CD14-positive monocyte (primary cell): ENCODE results near the gene NPRL2. TPM values are rescaled to one million over a fixed set of nuclear protein-coding genes. Genes with fewer than 3 reads are reported as not detected.
A peak's percentile ranks its signal among the peaks of the same experiment; 100 is the strongest.
"Not testable (repeated sequence)": the region's sequence is repeated elsewhere in the genome, so short reads cannot be mapped to it uniquely, and the experiment has no call there.

ENCODE experiments used
- DNase-seq, 3 donors: peaks; one replicate each; pipeline ENCODE4 v3.0.0-alpha.2; 2011 to 2022
- H2AFZ ChIP-seq: 2 replicates; pipeline ENCODE4 v1.6.0; 2012; ENCODE audit warnings: mild to moderate bottlenecking, low read depth, low read length, inconsistent platforms; ENCODE audit not compliant: insufficient read depth, poor library complexity, severe bottlenecking
- H3K27ac ChIP-seq, 2 donors: 1 replicate in 1 of 2; 2 replicates in 1 of 2; pipeline ENCODE4 v1.5.1; 2012 to 2013; ENCODE audit warnings: low read length in 2 of 2, control low read depth in 1 of 2, inconsistent platforms in 1 of 2, low read depth in 1 of 2, mild to moderate bottlenecking in 1 of 2
- H3K27me3 ChIP-seq, 2 donors: one replicate each; pipeline versions ENCODE4 v1.6.0 to v1.6.1; 2011 to 2013; ENCODE audit warnings: low read length in 2 of 2; ENCODE audit not compliant: control insufficient read depth in 2 of 2, insufficient read depth in 2 of 2
- H3K36me3 ChIP-seq, 2 donors: replicated peaks in 1 of 2; 1 replicate in 1 of 2; 2 replicates in 1 of 2; pipeline versions ENCODE4 v1.5.1 to v1.6.1; 2012 to 2013; ENCODE audit warnings: low read length in 2 of 2, control low read depth in 1 of 2, inconsistent platforms in 1 of 2, mild to moderate bottlenecking in 1 of 2; ENCODE audit not compliant: insufficient read depth in 2 of 2, control insufficient read depth in 1 of 2
- H3K4me1 ChIP-seq, 2 donors: 1 replicate in 1 of 2; 2 replicates in 1 of 2; pipeline versions ENCODE4 v1.5.1 to v1.6.1; 2012 to 2013; ENCODE audit warnings: low read length in 2 of 2, control low read depth in 1 of 2, inconsistent platforms in 1 of 2, mild to moderate bottlenecking in 1 of 2, moderate library complexity in 1 of 2; ENCODE audit not compliant: insufficient read depth in 2 of 2, control insufficient read depth in 1 of 2
- H3K4me2 ChIP-seq: replicated peaks from 2 replicates; pipeline ENCODE3; 2012; ENCODE audit warnings: low read length, moderate library complexity, mild to moderate bottlenecking; ENCODE audit not compliant: poor library complexity, severe bottlenecking; ENCODE audit errors: extremely low read depth
- H3K4me3 ChIP-seq, 3 experiments: fragments of 200-600 bp in 1 of 3; sonication (generic) in 1 of 3; replicated peaks in 1 of 3; 1 replicate in 2 of 3; 2 replicates in 1 of 3; pipeline ENCODE4 v1.5.1; 2011 to 2013; ENCODE audit warnings: low read length in 3 of 3, mild to moderate bottlenecking in 3 of 3, control low read depth in 2 of 3, low read depth in 2 of 3, inconsistent platforms in 1 of 3, moderate library complexity in 1 of 3
- H3K79me2 ChIP-seq: 2 replicates; pipeline ENCODE4 v1.6.0; 2012; ENCODE audit warnings: mild to moderate bottlenecking, control low read depth, inconsistent platforms, low read length, moderate library complexity; ENCODE audit not compliant: insufficient read depth
- H3K9ac ChIP-seq: 2 replicates; pipeline ENCODE4 v1.6.0; 2017; ENCODE audit warnings: low read length, mild to moderate bottlenecking; ENCODE audit not compliant: insufficient read depth, poor library complexity, severe bottlenecking
- H3K9me3 ChIP-seq, 2 donors: replicated peaks in 1 of 2; 1 replicate in 1 of 2; 2 replicates in 1 of 2; pipeline versions ENCODE4 v1.5.1 to v1.6.1; 2012 to 2013; ENCODE audit warnings: low read length in 2 of 2, control low read depth in 1 of 2; ENCODE audit not compliant: control insufficient read depth in 1 of 2, insufficient read depth in 1 of 2
- H4K20me1 ChIP-seq: 2 replicates; pipeline ENCODE4 v1.6.0; 2012; ENCODE audit warnings: mild to moderate bottlenecking, low read length, control low read depth, moderate library complexity; ENCODE audit not compliant: insufficient read depth
- H3K27ac Mint-ChIP-seq, 7 donors: one replicate each; pipeline ENCODE4 v1.8.0; 2020; ENCODE audit warnings: mild to moderate bottlenecking in 7 of 7, mixed read lengths in 7 of 7, moderate library complexity in 6 of 7, inconsistent platforms in 2 of 7
- H3K27me3 Mint-ChIP-seq, 3 donors: one replicate each; pipeline ENCODE4 v1.8.0; 2021 to 2022; ENCODE audit warnings: low read depth in 3 of 3, mild to moderate bottlenecking in 3 of 3, mixed read lengths in 3 of 3, moderate library complexity in 3 of 3, inconsistent platforms in 1 of 3
- H3K36me3 Mint-ChIP-seq, 2 donors: one replicate each; pipeline ENCODE4 v1.8.0; 2020; ENCODE audit warnings: mixed read lengths in 2 of 2, inconsistent platforms in 1 of 2, mild to moderate bottlenecking in 1 of 2
- H3K4me1 Mint-ChIP-seq: one replicate; pipeline ENCODE4 v1.8.0; 2020; ENCODE audit warnings: mild to moderate bottlenecking, mixed read lengths
- H3K4me3 Mint-ChIP-seq, 2 donors: one replicate each; pipeline ENCODE4 v1.8.0; 2020; ENCODE audit warnings: mild to moderate bottlenecking in 2 of 2, mixed read lengths in 2 of 2, moderate library complexity in 1 of 2
- H3K9me3 Mint-ChIP-seq, 7 donors: one replicate each; pipeline ENCODE4 v1.8.0; 2020 to 2022; ENCODE audit warnings: mixed read lengths in 7 of 7, mild to moderate bottlenecking in 6 of 7, moderate library complexity in 6 of 7, inconsistent platforms in 2 of 7
- CTCF ChIP-seq: fragments of 200-600 bp; IDR thresholded peaks from one replicate; pipeline ENCODE4 v1.8.0; 2022; ENCODE audit warnings: antibody characterized with exemption, mild to moderate bottlenecking
- WGBS: methylation state at CpG from one replicate; pipeline ENCODE4 v1.1.5; 2013; ENCODE audit warnings: missing lambda C conversion rate; ENCODE audit not compliant: insufficient coverage; 5-methylcytosine and 5-hydroxymethylcytosine counted together
- intact Hi-C, 2 donors: fragments of 100-400 bp; cut with micrococcal nuclease; formaldehyde crosslinking; loops; one replicate each; pipeline versions ENCODE4 v1.15.0 to v1.15.1; 2023
- polyA plus RNA-seq, 3 donors: library from polyadenylated mRNA; depleted of rRNA in 1 of 3; unstranded in 2 of 3; stranded (reverse) in 1 of 3; fragments of 300-500 nt in 2 of 3; fragments of >200 nt in 1 of 3; fragmentation: Illumina TruSeq in 2 of 3; gene quantifications; 1 replicate in 2 of 3; 2 replicates in 1 of 3; pipeline ENCODE4 v1.2.3, GENCODE V29; 2012 to 2021

NPRL2 gene
- polyA plus RNA-seq, 3 donors, result 20.9 to 37.9 (median 23.5) TPM

GRCh38 chr3:50314816-50315215, 35.8 kb downstream of the NPRL2 start:
- no peak overlapping the region for H3K4me2 ChIP-seq

GRCh38 chr3:50314342-50314741, 36.2 kb downstream of the NPRL2 start:
- intact Hi-C loops, result no loop called here
- Histone ChIP-seq H3K4me3 (no peak overlapping the region), H3K4me2 (no peak overlapping the region), H3K79me2 (peaks cover 11% of the 10 kb centered on the region), H3K9ac (no peak overlapping the region), H2AFZ (no peak overlapping the region), H3K4me1 (peaks cover 23 to 30% of the 10 kb centered on the region in 2 donors), H3K36me3 (peaks cover 0 to 23% of the 10 kb centered on the region in 2 donors), H3K9me3 (no peaks in the 10 kb centered on the region), H4K20me1 (no peaks in the 10 kb centered on the region), H3K27me3 (no peaks in the 10 kb centered on the region), H3K27ac (no peak overlapping the region)
- no peak for TF ChIP-seq CTCF
- DNase-seq, result no peak
- peaks cover 22 to 34% of the 10 kb centered on the region in 2 donors for H3K36me3 Mint-ChIP-seq
- H3K9me3 Mint-ChIP-seq, result peaks cover 0 to 5% (median 0%) of the 10 kb centered on the region in 7 donors
- peaks cover 33% of the 10 kb centered on the region for H3K4me1 Mint-ChIP-seq
- H3K4me3 Mint-ChIP-seq, result no peak overlapping the region
- WGBS, result 73% methylated on average over 1 of the region's 3 CpGs
- H3K27ac Mint-ChIP-seq, result peak overlapping the region in 2 of 7 donors; percentile 57 to 75
- H3K27me3 Mint-ChIP-seq, result peaks cover 0 to 4% (median 0%) of the 10 kb centered on the region in 3 donors

More at GRCh38 chr3:50314816-50315215, 35.8 kb downstream of the NPRL2 start:
- Mint-ChIP-seq H3K4me1 (peaks cover 38% of the 10 kb centered on the region), H3K9me3 (peaks cover 0 to 4% (median 0%) of the 10 kb centered on the region in 7 donors), H3K4me3 (no peak overlapping the region), H3K36me3 (peaks cover 24 to 33% of the 10 kb centered on the region in 2 donors), H3K27me3 (peaks cover 0 to 5% (median 0%) of the 10 kb centered on the region in 3 donors), H3K27ac (no peak overlapping the region)
- Histone ChIP-seq H3K36me3 (peaks cover 0 to 27% of the 10 kb centered on the region in 2 donors), H3K27ac (no peak overlapping the region), H3K4me1 (peaks cover 27 to 35% of the 10 kb centered on the region in 2 donors), H3K79me2 (peaks cover 14% of the 10 kb centered on the region), H3K9me3 (no peaks in the 10 kb centered on the region), H2AFZ (no peak overlapping the region), H3K27me3 (no peaks in the 10 kb centered on the region), H4K20me1 (no peaks in the 10 kb centered on the region), H3K4me3 (no peak overlapping the region), H3K9ac (no peak overlapping the region)
- intact Hi-C loops, result no loop called here
- TF ChIP-seq CTCF, result no peak
- no peak for DNase-seq
- no CpG with 5 or more reads among the region's 4 CpGs for WGBS

- H3K27ac ChIP-seq, H3K4me2 ChIP-seq, H3K4me3 ChIP-seq, H3K4me1 ChIP-seq, H3K27ac Mint-ChIP-seq, DNase-seq, H4K20me1 ChIP-seq, H3K4me3 Mint-ChIP-seq, intact Hi-C loops, H3K27me3 ChIP-seq, H3K27me3 Mint-ChIP-seq, H3K9ac ChIP-seq, H2AFZ ChIP-seq, H3K79me2 ChIP-seq: not testable (repeated sequence)
- peaks cover 19 to 29% of the 10 kb centered on the region in 2 donors for H3K36me3 Mint-ChIP-seq
- peaks cover 13% of the 10 kb centered on the region for H3K4me1 Mint-ChIP-seq
- Histone ChIP-seq H3K36me3 (peaks cover 0 to 15% of the 10 kb centered on the region in 2 donors), H3K9me3 (peaks cover 0 to 21% of the 10 kb centered on the region in 2 donors)
- WGBS, result no CpG with 5 or more reads among the region's 32 CpGs
- H3K9me3 Mint-ChIP-seq, result peaks cover 0 to 24% (median 15%) of the 10 kb centered on the region in 7 donors
These were observed 38.5 kb downstream of the NPRL2 start for GRCh38 chr3:50312041-50312440.
